HepG2 (cell line): ENCODE measurements around the gene PLPPR3. TPM values are rescaled to one million over a fixed set of nuclear protein-coding genes. Genes with fewer than 3 reads are reported as not detected.

Source experiments
- AKAP8 ChIP-seq: sonication (generic); formaldehyde crosslinking; IDR thresholded peaks from 2 replicates; pipeline ENCODE4 v1.5.1; 2020; ENCODE audit warnings: mild to moderate bottlenecking, missing genetic modification reagents
- EZH2 ChIP-seq: conservative IDR thresholded peaks from 2 replicates; pipeline ENCODE4 v1.6.1; 2012; ENCODE audit warnings: mild to moderate bottlenecking, low read depth, low read length, moderate library complexity
- GMEB1 ChIP-seq: sonication (generic); formaldehyde crosslinking; IDR thresholded peaks from 2 replicates; pipeline ENCODE4 v1.5.1; 2020; ENCODE audit warnings: missing genetic modification reagents, mild to moderate bottlenecking, borderline replicate concordance
- HOXD1 ChIP-seq: sonication (generic); formaldehyde crosslinking; IDR thresholded peaks from 2 replicates; pipeline ENCODE4 v1.5.0; 2020; ENCODE audit warnings: missing genetic modification reagents
- MAFF ChIP-seq: IDR thresholded peaks from 2 replicates; pipeline ENCODE4 v1.6.1; 2011; ENCODE audit warnings: low read depth, low read length, improper control_type of control experiment
- PATZ1 ChIP-seq: sonication (generic); formaldehyde crosslinking; IDR thresholded peaks from 2 replicates; pipeline ENCODE4 v1.4.0; 2020; ENCODE audit warnings: missing genetic modification reagents
- POLR2G ChIP-seq: fragments of 200-400 bp; formaldehyde crosslinking; IDR thresholded peaks from 2 replicates; pipeline ENCODE4 v1.6.1; 2018; ENCODE audit warnings: mild to moderate bottlenecking, low read depth, low read length, moderate library complexity
- TBP ChIP-seq: sonication (generic); formaldehyde crosslinking; IDR thresholded peaks from 2 replicates; pipeline ENCODE4 v1.5.0; 2020; ENCODE audit warnings: missing genetic modification reagents
- TSC22D2 ChIP-seq: sonication (generic); formaldehyde crosslinking; IDR thresholded peaks from 2 replicates; pipeline ENCODE4 v1.5.1; 2020; ENCODE audit warnings: missing genetic modification reagents, mild to moderate bottlenecking, borderline replicate concordance
- UBTF ChIP-seq: sonication (generic); formaldehyde crosslinking; IDR thresholded peaks from 2 replicates; pipeline ENCODE4 v1.4.0; 2020; ENCODE audit warnings: mild to moderate bottlenecking, missing genetic modification reagents
- ZNF275 ChIP-seq: sonication (generic); formaldehyde crosslinking; IDR thresholded peaks from 2 replicates; pipeline ENCODE4 v1.8.0; 2022; ENCODE audit warnings: missing genetic modification reagents, mild to moderate bottlenecking, inconsistent platforms, borderline replicate concordance
- ZNF281 ChIP-seq: sonication (generic); formaldehyde crosslinking; IDR thresholded peaks from 2 replicates; pipeline ENCODE4 v1.4.0; 2020; ENCODE audit warnings: missing genetic modification reagents, borderline replicate concordance
- ZNF33A ChIP-seq: sonication (generic); formaldehyde crosslinking; IDR thresholded peaks from 2 replicates; pipeline ENCODE4 v1.5.1; 2020; ENCODE audit warnings: missing genetic modification reagents, mild to moderate bottlenecking, moderate library complexity, borderline replicate concordance
- ZNF619 ChIP-seq: sonication (generic); formaldehyde crosslinking; IDR thresholded peaks from 2 replicates; pipeline ENCODE4 v1.4.0; 2020; ENCODE audit warnings: mild to moderate bottlenecking, missing genetic modification reagents
- polyA plus RNA-seq, 8 experiments: library from polyadenylated mRNA; depleted of rRNA in 3 of 8; stranded (reverse) in 7 of 8; unstranded in 1 of 8; fragments of >200 nt; fragmentation: Illumina TruSeq in 4 of 8; extraction: Trizol in 4 of 8; gene quantifications; 2 replicates each; pipeline versions ENCODE4 v1.2.1 to v1.2.3, GENCODE V29; 2011 to 2016; ENCODE audit warnings: low read depth in 4 of 8, missing spikeins in 1 of 8, mixed read lengths in 1 of 8; ENCODE audit not compliant: insufficient read depth in 1 of 8
- total RNA-seq, 5 experiments: library from RNA; depleted of rRNA; stranded (reverse); fragments of >200 nt; fragmentation: Illumina TruSeq; extraction: Trizol; gene quantifications; 2 replicates each; pipeline ENCODE4 v1.2.3, GENCODE V29; 2016; ENCODE audit warnings: low read depth in 1 of 5

Gene PLPPR3
- total and polyA plus RNA-seq, 2 of the 13 experiments (the other 11 are each of a cell fraction or from before 2014, with no cell fraction given) = 0.07 to 0.16 TPM

- TF ChIP-seq POLR2G = no peak
- no peak for TF ChIP-seq MAFF
- no peak for TF ChIP-seq ZNF33A (CRISPR knock-in tag)
- peak; percentile 82 for TF ChIP-seq EZH2
- no peak for TF ChIP-seq ZNF275 (CRISPR knock-in tag)
- no peak for TF ChIP-seq ZNF619 (CRISPR knock-in tag)
- no peak for TF ChIP-seq TBP
- no peak for TF ChIP-seq GMEB1 (CRISPR knock-in tag)
- TF ChIP-seq UBTF (CRISPR knock-in tag) = peak; percentile 13; the same call in 1 of the 2 replicates
- TF ChIP-seq TSC22D2 = no peak
- peak; percentile 41; the same call in 1 of the 2 replicates for TF ChIP-seq ZNF281 (CRISPR knock-in tag)
- no peak for TF ChIP-seq AKAP8 (CRISPR knock-in tag)
- TF ChIP-seq PATZ1 = peak; percentile 46; the same call in 1 of the 2 replicates
- TF ChIP-seq HOXD1 (CRISPR knock-in tag) = no peak
Observed at GRCh38 chr19:831407-832369, 9.9 kb upstream of the PLPPR3 start (continued).
